GM21737 (cell line): ENCODE measurements around the gene FRMD4B.

Source experiments
- ATAC-seq: cut with Tn5 transposase; IDR thresholded peaks from one replicate; pipeline ENCODE4 v1.9.1; 2021; ENCODE audit warnings: mild to moderate bottlenecking, moderate library complexity; ENCODE audit not compliant: unreplicated experiment

FRMD4B gene

DNA sequence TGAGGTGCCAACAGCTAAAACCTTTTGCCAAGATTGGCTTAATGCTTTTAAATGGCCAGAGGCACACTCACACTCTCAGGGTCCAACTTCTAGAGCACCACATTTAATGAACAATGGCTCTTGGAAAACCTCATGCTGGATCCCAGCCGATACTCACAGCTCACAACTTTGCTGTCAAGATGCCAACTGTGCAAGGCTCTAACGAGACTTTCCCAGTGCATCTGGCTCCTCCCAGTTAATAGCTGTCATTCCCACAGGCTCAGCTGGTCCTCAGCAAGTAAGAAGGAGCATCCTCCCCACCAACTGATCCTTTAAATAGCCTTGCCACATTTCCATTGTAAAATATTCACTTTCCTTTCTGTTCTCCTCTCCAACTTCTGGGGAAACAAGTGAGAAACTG is 20.3 kb upstream of the FRMD4B start:
- no peak for ATAC-seq

DNA sequence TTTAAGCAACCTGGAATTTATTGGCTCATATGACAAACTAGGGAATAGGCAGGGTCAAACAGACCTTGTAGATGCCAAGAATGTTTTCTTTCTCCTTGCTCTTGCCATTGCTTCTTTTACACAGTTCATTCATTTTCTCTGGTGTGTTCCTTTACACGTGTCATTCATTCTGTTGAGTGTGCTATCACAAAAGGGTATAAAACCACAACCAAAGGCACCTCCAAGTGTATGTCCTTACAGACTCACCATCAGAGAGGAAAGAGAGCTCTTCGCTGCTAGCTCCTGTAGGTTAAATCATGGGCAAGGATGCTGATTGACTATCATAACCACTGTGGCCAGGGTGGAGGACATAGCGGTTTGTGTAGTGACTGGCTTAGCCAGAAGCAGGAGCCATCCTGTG is 19.2 kb upstream of the FRMD4B start:
- no peak for ATAC-seq

DNA sequence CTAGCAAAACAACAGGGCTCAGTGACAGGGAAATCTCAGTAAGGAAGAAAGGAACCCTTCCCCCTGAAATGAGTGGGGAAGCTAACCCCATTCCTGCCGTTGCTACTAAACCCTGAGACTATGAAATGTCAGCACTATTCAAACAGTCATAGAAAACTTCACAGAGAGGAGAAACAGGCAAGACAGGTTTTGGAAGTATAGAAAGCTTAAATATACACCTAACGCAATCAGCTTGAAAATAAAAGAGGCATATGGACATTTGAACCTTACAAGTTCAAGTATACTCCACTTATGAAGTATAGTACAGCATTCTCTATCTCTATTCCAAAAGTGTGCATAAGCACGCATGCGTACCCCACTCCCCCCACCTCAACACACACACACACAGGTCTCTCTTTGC is 17.6 kb upstream of the FRMD4B start:
- ATAC-seq, result no peak

DNA sequence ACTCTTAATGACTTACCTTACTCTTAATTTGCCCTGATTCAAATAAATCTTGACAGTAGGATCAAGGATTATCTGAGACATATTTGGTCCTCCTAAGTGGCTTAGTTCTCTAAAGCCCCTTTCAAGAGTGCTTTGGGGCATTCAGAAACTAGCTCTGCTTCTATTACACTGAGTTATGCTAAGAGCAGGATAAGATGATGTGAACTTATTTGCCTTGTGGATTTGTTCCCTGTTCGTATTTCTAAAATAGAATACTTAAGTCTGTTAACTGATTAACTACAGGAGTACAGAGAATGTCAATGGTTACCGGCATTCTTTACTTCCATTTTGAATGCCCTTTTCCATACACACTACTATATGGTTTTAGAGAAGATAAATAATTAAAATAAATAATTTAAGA is 14.8 kb upstream of the FRMD4B start:
- ATAC-seq, result no peak

- ATAC-seq, result no peak
Observed at GRCh38 chr3:69392850-69393249, 7.0 kb upstream of the FRMD4B start.

DNA sequence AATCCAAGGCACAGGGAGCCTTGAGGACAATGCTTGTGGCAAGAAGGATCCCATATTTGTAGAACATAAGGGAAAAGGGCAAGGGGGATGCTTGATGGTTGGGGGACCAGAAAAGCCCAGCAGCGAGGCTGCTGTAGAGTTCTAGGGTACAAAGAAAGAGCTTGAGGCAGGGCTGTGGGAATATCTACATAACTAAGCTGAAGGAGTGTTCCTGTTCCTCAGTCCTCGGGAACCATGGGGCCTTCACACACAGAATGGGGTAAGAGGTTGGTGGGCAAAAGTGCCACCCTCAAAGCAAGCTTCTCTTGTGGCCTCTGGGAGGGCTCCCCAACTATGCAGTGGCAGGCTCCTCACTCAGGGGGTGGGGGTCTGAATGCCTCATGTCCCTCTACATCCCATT is 6.5 kb upstream of the FRMD4B start:
- ATAC-seq, result no peak

DNA sequence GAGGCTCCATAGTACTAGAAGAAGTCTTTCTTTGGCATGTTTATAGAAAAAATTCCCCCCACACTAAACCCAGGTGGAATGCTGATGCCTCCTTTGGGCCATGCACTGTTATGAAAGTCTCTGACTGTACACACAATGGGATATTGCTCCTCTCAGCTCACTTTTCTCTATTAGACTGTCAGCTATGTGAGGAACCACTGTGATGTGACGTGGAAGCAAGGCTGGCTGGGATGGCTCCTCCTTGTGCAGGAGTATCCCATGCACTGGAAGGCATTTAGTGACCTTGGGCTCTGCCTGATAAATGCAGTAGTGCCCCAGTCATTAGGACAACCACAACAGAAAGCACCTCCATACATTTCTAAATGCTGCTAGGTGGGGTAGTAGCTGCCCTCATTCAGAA is 5.7 kb upstream of the FRMD4B start:
- ATAC-seq, result no peak

- no peak for ATAC-seq
Observed at GRCh38 chr3:69390771-69391170, 4.9 kb upstream of the FRMD4B start.

GRCh38 chr3:69389520-69390248 is 3.8 kb upstream of the FRMD4B start:
- no peak for ATAC-seq

GRCh38 chr3:69388241-69388640 is 2.4 kb upstream of the FRMD4B start:
- ATAC-seq, result no peak

- ATAC-seq, result no peak
Observed at GRCh38 chr3:69386556-69387385, 883 bp upstream of the FRMD4B start.

DNA sequence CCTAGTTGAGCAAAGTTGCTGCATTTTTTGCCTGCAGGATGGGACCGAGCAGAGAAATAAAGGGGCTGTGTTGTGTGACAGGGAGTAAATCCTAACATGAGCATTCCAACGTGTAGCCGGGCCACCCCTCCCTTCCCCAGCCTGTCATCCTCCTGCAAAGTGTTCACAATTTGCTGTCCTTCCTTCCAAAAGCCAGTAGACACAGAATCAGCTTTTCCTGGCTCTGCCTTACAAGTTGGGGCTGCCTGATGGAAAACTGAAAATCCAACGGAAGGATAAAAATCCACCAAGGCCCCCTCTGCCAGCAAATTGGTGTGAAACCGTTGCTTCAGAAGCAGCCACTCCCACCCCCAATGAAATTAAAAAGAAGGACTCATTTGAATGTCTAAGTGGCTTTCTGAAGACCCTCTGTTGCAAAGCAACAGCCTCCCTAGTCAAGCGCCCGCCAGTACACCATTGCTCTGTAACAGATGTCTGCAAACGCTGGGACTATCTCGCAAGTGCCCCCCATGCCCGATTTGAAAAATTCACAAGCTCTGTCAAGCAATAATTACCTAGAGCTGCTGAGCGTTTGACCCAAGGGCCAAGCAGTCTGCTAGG is 665 bp downstream of the FRMD4B start:
- no peak for ATAC-seq

DNA sequence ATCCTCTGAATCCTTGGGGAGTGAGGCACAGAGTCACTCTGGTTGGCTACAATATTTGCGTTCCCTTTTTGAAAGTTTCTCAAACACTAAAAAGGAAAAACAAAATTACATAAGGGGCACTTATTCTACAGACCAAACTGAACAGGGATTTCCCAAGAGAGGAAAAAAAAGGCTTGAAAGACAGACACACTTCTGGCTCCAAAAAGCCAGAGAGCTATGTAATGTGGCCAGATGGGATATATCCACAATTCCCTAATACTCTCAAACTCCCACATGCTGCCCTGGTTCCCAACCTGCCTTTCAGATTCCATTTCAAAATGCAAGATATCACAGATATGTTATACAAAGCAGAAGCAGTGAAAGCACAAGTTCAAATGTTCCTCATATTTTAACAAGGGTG is 1.6 kb downstream of the FRMD4B start:
- no peak for ATAC-seq

GRCh38 chr3:69379661-69380060 is 6.2 kb downstream of the FRMD4B start:
- ATAC-seq, result no peak

GRCh38 chr3:69378112-69378802 is 7.6 kb downstream of the FRMD4B start:
- no peak for ATAC-seq

- no peak for ATAC-seq
Observed at GRCh38 chr3:69377262-69377661, 8.6 kb downstream of the FRMD4B start.

DNA sequence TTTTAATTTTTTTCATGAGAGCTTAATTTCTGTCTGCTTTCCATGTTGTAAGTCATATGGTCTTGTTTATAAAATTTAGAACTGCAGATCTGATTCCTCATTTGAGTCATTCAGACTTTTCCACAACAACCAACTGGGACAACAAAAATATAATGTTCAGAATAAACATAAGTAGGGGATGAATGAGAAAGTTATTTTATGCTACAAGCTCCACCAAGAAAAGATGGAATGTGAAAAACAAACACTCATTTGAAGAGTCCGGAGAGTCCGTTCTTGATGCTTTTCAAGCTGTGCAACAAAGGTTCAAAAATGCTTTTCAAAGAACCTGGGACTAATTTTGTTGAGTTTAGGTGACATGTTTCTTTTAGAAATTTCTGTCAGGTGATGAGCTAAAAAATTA is 9.2 kb downstream of the FRMD4B start:
- ATAC-seq, result no peak

DNA sequence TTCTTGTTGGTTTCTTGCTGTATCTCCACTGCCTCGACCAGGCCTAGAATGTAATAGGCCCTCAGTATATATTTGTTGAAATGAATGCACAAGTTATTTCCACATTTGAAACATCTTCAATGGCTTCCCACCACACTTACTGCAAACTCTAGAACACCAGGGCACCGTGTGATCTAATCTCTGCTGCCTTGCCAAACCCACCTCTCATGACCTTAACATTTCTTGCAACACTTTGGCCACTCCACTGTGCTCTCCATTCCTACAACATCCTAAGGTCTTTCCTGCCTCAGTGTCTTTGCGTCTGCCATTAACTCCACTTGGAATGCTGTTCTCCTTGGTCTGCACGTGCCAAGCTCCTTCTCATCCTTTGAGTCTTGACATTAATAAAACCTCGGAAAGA is 14.1 kb downstream of the FRMD4B start:
- ATAC-seq, result no peak

DNA sequence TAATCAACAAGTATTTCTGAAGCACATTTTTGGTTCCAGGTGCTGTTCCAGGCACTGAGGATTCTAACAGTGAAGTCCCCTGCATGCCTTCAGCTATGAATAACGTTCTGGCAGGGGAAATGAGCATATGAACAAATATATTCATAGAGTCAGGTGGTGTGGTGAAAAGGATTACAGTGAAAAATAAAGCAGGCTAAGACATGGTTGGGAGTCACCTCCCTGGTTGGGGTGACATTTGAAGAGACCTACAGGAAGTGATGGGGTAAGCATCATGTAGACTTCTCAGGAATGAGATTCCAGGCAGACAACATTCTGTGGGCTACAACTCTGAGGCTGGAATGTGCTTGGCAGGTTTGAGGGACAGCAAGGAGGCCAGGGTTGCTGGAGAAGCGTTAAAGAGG is 15.0 kb downstream of the FRMD4B start:
- ATAC-seq, result no peak

GRCh38 chr3:69370156-69370883 is 15.6 kb downstream of the FRMD4B start:
- no peak for ATAC-seq
